ENCODE results near the gene PRCC. TPM values are rescaled to one million over a fixed set of nuclear protein-coding genes. Genes with fewer than 3 reads are reported as not detected.

The PRCC gene
- total and polyA plus RNA-seq, 10 donors: 39.1 to 64.6 (median 55.7) TPM

DNA sequence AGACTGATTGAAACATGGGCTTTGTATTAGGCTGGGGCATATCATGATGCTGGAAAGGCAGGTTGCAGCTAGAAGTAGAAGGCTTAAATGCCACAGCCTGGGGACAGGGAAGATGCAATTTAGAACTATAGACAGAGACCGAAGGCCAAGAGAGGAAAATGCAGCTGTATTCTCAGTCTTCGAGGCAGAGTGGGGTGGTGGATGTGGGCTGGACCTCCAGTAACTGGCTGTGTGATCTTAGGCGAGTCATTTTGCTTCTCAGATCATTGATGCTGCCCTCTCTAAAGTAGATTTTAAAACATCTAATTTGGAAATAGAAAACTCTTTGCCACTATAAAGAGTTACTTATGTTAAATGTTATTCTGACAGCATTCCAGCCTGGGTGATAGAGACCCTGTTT lies 67.0 kb downstream of the PRCC start:
- WGBS, 5 donors: 66 to 85% (median 78%) methylated on average over 3 of the region's 3 CpGs
- peaks cover 0 to 3% (median 0%) of the 10 kb centered on the region in 6 donors for H3K4me1 ChIP-seq
- peak; percentile 8 for DNase-seq
- peaks cover 0 to 53% (median 4%) of the 10 kb centered on the region in 7 donors for H3K27me3 ChIP-seq (replicated peaks in 1 of 7)
- TF ChIP-seq POLR2AphosphoS5 (IDR thresholded peaks at IDR 0.05) (no peak), POLR2A (IDR thresholded peaks at IDR 0.05) (no peak), CTCF (IDR thresholded peaks at IDR 0.05 in 8 of 11, conservative IDR thresholded peaks at IDR 0.05 in 3 of 11) (no peak)
- no peak overlapping the region for H3K27ac ChIP-seq
- H3K9me3 ChIP-seq: no peaks in the 10 kb centered on the region
- intact Hi-C loops (cut with DNase I; ENCODE audit: low total_unique reads): no loop called here
- no peaks in the 10 kb centered on the region for H3K36me3 ChIP-seq
- H3K4me3 ChIP-seq: no peak overlapping the region

GRCh38 chr1:156836041-156836654 lies 68.8 kb downstream of the PRCC start:
- DNase-seq: peak; percentile 69
- H3K36me3 ChIP-seq: no peaks in the 10 kb centered on the region
- peaks cover 0 to 3% (median 0%) of the 10 kb centered on the region in 6 donors for H3K4me1 ChIP-seq
- no peaks in the 10 kb centered on the region for H3K9me3 ChIP-seq
- H3K27ac ChIP-seq: no peak overlapping the region
- peaks cover 0 to 70% (median 4%) of the 10 kb centered on the region in 7 donors for H3K27me3 ChIP-seq (replicated peaks in 1 of 7)
- no peak overlapping the region for H3K4me3 ChIP-seq
- TF ChIP-seq POLR2AphosphoS5 (IDR thresholded peaks at IDR 0.05) (no peak), POLR2A (IDR thresholded peaks at IDR 0.05) (no peak), CTCF (IDR thresholded peaks at IDR 0.05 in 8 of 11, conservative IDR thresholded peaks at IDR 0.05 in 3 of 11) (no peak)
- WGBS, 5 donors: 50 to 74% (median 56%) methylated on average over 5 of the region's 5 CpGs
- intact Hi-C loops (cut with DNase I; ENCODE audit: low total_unique reads): no loop called here

- H3K27ac ChIP-seq: no peak overlapping the region
- no peaks in the 10 kb centered on the region for H3K36me3 ChIP-seq
- peaks cover 0 to 77% (median 4%) of the 10 kb centered on the region in 7 donors for H3K27me3 ChIP-seq (replicated peaks in 1 of 7)
- H3K4me3 ChIP-seq: no peak overlapping the region
- intact Hi-C loops (cut with DNase I; ENCODE audit: low total_unique reads): no loop called here
- H3K4me1 ChIP-seq: peaks cover 0 to 3% (median 0%) of the 10 kb centered on the region in 6 donors
- no peak for TF ChIP-seq POLR2A (IDR thresholded peaks at IDR 0.05)
- no peak for TF ChIP-seq POLR2AphosphoS5 (IDR thresholded peaks at IDR 0.05)
- TF ChIP-seq CTCF (IDR thresholded peaks at IDR 0.05 in 8 of 11, conservative IDR thresholded peaks at IDR 0.05 in 3 of 11): no peak
- 84 to 94% (median 91%) methylated on average over 4 of the region's 4 CpGs for WGBS, 5 donors
- no peak for DNase-seq
- no peaks in the 10 kb centered on the region for H3K9me3 ChIP-seq
These were observed 69.6 kb downstream of the PRCC start for GRCh38 chr1:156836892-156837291.

GRCh38 chr1:156838972-156839371 lies 71.6 kb downstream of the PRCC start:
- Histone ChIP-seq H3K36me3 (no peaks in the 10 kb centered on the region), H3K4me3 (no peak overlapping the region), H3K9me3 (no peaks in the 10 kb centered on the region), H3K4me1 (peaks cover 0 to 3% (median 0%) of the 10 kb centered on the region in 6 donors), H3K27ac (no peak overlapping the region), H3K27me3 (replicated peaks in 1 of 7) (peaks cover 0 to 86% (median 8%) of the 10 kb centered on the region in 7 donors)
- peak; percentile 56 for DNase-seq
- 0 to 42% (median 36%) methylated on average over 1 to 7 of the region's 7 CpGs for WGBS, 5 donors
- TF ChIP-seq CTCF (IDR thresholded peaks at IDR 0.05 in 8 of 11, conservative IDR thresholded peaks at IDR 0.05 in 3 of 11) (peak; percentile 55 to 91 (median 76)), POLR2A (IDR thresholded peaks at IDR 0.05) (no peak)
- intact Hi-C loops (cut with DNase I; ENCODE audit: low total_unique reads): no loop called here

Data from spleen (tissue), 11 donors.